MV-4-11 (cell line): Measurements from ENCODE around the gene CCL5.
"Not testable (repeated sequence)": the region's sequence is repeated elsewhere in the genome, so short reads cannot be mapped to it uniquely, and the experiment has no call there.

ENCODE experiments used
- DNase-seq: peaks from one replicate; lab custom pipeline; 2025; lab: John Stamatoyannopoulos, UW

CCL5 gene

DNA sequence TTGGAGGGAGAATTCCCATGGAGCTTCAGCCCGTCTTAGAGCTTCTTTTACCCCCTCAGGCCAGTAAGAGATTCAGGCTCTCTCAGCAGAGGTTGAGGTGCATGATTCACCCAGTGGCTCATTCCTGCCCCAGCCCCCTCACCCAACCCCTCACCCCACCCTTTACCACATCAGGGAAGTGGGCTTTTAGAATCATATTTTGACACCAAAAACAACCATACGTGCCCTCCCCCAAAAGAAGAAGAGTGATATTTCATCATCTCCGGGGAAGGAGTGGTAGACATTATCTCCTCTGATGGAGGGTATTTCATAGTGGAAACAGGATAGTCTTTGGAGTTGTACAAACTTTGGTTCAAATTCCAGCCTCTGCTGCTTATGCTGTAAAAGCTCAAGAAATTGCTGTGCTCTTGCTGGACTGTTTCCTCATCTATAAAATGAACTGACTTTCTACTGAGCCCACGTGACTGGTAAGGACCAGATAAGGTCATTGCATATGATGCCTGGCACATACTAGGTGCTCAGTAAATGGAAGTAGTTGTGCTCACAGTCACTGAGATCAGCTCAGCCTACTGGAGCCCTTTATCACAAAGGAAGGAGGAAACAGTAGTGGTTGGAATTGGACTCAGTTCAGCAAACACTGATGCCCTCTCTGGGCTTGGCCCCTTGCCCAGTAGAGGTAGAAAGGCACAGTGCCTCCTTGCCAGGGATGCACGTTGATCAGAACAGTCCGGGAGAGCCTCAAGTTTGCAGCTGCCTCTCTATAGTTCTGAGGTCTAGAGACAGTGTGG lies 18.3 kb upstream of the CCL5 start:
- DNase-seq: peak; percentile 89

DNA sequence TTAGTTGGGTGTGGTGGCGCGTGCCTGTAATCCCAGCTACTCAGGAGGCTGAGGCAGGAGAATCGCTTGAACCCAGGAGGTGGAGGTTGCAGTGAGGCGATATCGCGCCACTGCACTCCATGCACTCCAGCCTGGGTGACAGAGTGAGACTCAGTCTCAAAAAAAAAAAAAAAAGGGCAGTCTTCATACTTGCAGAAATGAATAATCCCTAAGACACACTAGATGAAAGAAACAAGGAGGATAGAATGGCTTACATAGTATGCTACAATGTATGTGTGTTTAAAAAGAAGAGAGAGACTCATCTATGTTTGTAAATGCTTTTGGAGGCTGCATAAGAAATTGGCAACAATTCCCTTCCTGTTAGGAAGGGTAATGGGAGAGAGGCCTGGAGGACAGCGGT lies 17.6 kb upstream of the CCL5 start:
- not testable (repeated sequence) for DNase-seq

DNA sequence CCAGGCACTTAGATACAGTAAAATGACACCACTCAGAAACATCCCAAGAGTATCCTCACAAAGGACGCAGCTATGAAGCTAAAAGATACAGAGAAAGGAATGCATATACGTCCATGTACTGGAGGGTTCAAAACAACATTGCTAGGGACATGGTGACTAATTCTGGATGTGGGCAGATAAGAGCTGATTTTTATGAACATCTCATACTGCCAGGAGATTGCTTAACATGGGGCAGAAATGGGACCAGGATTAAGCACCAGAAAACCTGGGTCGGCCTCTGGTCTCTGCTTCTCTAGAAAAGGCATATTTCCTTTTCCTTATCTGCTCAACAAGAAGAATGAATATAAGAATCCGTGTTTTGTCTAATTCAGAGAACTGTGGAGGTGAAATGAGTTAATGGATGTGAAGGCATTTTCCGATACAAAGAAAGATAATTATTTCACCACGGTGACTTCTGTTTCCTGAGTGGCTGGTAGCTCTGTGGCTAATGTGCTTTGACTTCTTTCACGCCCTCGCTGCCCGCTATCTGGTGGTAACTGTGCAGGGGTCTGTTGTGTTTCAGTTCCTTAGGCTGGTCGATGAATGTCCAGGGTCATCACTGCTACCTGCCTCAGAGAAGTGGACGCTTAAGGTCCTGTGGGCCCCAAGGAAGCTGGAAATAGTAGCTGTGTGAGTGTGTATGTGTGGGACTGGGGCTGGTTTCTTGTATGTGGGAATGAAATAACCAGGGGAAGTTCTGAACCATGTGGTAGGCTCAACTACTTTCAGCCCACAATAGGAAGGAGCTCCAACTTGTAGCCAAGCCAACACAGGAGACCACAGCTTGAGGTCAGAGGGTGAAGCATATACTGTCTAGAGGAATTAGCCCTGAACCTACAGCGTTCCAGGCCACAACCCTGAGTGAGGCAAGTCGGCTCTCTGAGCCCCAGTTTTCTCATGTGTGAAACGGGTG lies 15.8 kb upstream of the CCL5 start:
- DNase-seq: peak; percentile 99

DNA sequence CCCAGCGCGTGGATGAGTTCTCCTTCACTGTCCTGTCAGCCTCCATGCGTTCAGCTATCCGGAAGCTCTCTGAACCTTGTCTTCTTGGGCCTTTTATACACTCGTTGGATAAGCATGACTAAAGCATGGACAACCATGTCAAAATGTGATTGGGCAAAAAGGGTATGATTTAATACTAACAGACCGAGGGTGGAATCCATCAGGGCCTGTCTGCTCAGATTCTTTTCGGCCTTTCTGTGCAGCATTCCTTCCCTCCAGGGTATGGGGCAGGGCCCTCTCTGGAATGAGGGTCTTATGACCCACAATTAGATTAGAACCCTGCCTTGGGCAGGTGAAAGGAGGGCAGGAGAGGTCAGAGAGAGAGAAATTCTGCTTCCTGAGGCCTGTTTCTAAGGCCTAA lies 14.0 kb upstream of the CCL5 start:
- DNase-seq: no peak

DNA sequence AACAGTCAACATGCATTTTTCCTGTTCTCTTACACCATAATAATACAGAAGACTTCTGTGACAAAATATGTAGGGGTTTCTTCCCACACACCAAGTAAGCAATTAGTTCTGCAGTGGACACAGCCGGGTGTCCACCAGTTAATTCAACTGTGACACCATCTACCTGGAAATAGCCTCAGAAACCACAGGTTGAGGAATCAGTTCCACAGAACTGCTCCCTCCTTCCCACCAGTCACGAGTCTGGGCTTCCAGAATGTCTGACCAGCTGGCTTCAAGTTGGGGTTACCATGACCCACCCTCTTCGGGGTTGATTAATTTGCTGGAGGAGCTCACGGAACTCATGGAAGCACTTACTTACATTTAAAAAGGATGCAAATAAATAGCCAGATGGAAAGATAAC lies 13.6 kb upstream of the CCL5 start:
- no peak for DNase-seq

DNA sequence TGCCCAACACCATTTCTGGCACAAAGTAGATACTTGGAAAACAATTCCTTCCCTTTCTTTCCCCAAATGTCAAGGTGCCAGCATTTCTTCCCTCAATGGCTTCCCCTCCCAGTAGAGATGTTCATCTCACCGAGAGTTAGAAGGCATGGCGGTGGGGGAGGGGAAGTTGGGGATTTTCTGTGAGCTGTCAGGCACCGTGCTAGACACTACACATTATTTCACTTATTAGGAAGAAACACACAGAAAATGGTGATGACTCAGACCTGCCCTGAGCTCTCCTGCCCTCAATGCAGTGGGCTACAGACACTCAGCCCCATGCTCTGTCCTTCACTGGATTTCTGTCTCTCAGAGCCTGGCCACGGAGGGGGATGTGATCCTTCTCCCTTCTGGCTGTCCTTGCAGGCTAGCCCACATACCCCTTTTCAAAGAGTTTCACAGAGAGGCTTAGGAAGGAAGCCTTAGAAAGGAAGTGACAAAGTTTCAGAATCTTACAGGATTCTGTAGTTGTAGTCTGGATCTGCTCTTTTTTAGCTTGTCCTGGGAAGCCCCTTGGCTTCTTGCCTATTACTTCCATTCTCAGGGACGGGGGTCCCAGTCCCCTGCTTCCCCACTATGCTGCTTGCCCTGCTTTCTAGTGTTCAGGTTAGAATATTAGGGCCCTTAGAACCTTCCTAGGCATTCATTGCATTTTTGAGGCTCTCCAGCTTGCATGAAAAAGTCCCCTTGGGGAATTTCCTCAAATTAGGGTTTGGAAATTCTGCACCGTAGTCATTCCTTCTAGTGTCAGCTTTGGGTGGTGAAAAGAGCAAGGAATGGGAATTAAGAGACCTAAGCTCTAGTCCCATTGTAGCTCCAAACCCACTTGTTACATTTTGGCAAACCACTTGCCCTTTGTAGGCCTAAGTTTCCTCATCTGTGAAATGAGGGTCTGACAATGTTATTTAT lies 12.2 kb upstream of the CCL5 start:
- peak; percentile 80 for DNase-seq

DNA sequence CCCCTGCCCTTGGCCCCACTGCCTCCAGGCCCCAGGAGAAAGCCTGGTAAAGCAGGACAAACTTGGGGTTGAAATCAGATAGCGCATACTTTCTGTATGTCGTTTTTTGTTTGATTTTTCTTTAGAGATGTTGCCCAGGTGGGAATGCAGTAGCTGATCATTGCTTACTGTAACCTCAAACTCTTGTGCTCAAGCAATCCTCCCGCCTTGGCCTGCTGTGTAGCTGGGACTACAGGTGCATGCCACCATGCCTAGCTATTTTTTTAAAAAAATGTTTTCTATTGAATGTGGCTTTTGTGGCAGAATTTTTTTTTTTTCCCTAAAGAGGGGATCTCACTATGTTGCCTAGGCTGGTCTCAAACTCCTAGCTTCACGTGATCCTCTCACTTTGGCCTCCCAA lies 11.1 kb upstream of the CCL5 start:
- DNase-seq: no peak

DNA sequence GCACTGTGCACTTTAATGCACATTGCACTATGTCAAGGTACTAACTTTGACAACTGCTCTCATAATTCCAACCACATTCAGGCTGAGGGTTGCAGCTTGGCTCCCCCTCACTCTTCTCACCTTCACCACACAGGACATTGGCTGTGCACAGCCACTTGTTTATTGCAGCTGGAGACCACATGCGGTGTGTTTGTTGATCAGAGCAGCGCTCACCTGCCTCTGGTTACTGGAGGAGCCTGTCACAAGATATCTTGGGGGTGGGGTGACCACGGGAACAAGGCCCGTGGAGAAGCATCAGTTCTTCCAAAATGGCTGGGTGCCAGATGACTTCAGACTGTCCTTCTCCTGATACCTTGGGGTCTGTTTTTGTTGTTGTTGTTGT lies 10.6 kb upstream of the CCL5 start:
- DNase-seq: no peak

DNA sequence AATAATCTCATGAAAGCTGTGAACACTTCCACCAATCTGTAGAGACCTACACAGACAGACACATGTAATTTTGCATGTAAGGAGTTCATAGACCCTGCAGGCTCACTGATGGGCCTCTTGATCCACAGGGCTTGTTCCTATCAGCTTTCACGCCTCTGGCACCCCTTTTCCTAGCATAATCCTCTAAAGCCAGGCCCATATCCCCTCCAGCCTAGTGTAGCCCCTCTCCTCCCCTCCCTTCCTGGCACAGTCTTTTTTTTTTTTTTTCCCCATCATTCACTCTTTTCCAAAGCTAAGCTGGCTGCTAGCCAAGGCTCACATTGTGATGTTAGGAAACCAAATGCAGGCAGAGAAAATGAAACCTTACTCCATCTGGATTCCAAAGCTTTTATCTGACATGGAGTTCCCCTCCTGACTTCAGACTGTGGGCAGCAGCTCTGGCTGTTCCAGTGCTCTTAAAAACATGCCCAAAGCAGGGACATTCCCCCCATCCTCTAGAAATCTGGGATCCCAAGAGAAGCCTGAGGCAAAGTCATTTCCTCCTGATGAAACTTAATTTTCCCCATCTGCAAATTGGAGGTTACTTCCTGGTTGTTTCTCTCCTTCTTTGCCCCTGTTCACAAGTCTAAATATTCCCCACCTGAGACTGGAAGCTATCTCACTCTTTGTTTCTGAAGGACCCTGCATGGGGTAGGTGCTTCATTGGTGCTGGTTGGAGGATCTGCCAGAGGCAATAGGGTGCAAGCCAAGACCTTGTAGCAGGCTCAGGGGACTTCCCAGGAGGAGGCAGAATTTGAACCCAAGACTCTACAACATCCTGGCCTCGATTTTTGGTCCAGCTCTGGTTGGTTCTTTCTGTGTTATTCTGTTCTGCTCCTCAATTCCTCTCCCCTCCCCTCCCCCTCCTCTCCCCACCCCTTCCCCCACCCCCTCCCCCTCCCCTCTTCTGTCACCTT lies 9.9 kb upstream of the CCL5 start:
- DNase-seq: no peak

DNA sequence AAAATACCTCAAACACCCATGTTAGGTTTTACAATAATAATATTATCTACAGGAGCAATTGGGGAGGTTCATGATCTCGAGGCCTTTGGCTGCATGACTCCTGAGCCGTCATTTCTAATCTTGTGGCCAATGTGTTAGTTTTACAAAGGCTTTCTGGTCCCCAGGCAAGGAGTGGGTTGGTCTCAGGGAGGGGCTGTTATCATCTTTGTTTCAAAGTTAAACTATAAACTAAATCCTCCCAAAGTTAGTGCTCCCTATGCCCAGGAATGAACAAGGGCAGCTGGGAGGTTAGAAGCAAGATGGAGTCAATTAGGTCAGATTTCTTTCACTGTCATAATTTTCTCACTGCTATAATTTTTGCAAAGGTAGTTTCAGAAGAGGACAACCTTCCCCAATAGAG lies 9.1 kb upstream of the CCL5 start:
- DNase-seq: no peak

DNA sequence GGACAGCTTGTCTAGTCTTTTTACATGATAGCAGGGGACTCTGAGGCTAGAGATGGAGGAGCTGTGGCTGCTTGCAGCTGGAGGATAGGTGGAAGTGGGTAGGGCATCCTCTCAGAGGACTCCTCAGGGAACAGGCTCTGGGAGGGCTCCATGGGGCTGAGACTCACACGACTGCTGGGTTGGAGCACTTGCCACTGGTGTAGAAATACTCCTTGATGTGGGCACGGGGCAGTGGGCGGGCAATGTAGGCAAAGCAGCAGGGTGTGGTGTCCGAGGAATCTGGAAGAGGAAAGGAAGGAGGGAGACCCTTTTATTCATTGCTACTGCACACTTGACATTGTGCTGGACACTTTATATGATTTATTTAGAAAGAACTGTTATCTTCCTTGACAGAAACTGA lies 1.8 kb downstream of the CCL5 start:
- DNase-seq: no peak

DNA sequence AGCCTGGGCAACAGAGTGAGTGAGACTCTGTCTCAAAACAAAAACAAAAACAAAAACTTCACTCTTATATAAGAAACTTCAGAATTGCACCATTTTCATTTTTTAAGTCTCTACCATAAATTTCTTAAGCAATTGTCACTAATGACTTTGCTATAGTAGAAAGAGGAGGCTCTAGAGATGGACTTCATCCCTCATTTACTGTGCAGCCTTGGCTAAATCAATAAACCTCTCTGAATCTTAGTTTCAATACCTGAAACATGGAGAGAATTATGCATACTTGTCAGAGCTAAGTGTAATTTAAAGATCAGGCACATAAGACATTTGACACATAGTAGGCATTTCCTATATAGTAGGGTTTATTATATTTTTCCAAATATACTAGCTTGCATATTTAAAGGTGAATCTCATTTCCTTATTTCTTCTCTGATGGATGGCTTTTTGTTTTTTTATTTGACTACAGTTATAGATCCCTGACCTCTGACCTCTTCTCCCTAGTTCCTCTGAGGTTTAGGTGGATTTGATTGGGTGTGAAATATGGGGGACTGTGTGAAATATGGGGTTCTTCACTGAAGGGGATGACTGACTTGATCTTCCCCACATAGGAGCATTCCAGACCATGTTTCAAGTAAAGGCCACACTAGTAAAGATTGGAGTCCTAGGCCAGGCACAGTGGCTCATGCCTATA lies 2.7 kb downstream of the CCL5 start:
- DNase-seq: no peak

DNA sequence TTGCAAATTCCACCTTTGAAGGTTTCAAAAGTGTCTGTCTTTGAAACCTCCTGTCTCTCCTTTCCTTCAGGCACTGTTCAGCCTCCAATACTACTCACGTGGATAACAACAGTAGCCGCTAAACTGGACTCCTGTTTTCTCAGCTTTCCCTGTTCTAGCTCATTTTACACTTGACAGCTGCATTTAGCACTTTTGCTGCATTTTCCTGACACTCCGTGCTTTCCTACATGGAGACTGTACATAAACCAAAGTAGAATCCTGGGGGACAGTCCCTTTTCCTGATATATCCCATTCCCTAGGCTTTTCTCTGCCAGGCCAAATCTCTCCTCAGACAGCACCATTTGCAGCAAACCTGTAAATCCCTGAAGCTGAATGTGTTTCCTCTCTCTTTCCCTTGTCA lies 3.6 kb downstream of the CCL5 start:
- DNase-seq: no peak

DNA sequence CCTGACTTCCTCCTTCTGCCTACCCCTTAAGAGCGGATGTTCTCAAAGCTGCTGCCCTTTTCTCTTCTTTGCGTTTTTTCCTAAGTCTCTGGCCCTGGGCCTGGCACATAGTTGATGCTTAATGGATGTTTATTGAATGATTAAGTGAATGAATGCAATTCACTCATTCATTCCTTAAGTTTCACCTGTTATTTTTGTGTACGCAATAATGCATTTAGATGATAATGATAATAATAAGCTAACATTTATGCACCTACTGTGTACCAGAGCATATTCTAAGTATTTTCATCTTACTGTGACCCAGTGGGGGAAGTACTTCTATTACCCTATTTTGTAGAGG lies 4.4 kb downstream of the CCL5 start:
- no peak for DNase-seq

DNA sequence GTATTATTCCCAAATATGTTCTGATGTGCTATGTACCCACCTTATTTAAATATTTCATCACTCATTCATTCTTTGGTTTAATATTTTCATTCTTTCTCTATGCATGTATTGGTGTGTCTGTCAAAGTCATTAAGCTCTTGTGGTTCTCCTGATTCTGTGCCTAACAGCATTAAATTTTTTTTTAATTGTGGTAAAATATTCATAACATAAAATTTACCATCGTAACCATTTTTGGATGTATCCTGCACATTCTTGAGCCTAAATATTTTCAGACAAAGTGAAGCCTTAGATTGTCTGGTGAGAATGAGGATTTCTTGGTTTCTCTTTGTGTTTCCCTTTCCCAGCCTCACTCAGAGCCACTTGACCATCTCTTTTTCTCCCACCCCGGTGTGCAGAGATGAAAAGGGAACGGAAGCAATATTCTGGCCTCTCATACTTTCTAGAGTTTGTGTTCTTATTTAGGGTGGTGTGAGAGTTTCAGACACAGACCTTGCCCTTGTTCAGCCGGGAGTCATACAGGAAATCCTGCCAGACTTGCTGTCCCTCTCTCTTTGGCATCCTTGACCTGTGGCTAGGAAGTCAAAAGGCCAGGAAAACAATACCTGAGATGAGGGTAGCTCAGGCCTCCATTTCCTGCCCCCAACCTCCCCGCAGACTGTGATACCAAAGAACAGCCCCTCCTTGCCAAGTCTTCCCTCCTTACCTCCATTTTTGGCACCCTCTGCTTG lies 4.9 kb downstream of the CCL5 start:
- no peak for DNase-seq

DNA sequence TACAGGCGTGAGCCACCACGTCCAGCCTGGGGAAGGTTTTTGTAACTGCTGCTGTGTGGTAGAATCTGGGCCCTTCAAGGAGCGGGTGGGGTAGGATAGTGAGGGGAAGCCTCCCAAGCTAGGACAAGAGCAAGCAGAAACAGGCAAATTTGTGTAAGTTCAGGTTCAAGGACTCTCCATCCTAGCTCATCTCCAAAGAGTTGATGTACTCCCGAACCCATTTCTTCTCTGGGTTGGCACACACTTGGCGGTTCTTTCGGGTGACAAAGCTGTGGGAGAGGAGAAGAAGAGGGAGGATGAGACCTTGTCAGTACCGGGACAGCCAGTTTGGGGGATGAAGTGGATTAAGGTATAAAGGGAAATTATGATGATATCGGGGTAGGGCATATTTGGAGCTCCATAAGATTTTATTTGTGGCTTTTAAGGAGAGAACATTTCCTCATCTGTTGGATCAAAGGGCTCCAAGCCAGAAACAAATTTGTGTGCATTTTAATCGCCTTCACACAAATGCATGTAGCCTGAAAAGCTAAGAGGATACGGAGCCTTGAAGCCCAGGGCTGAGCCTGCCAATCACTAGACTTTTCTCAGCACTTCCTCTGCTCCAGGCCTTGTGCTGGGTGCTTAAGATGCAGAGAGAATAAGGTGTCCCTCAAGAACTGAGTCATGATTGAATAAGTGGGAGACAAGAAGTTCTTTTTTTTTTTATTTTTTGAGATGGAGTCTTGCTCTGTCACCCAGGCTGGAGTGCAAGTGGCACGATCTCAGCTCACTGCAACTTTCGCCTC lies 7.8 kb downstream of the CCL5 start:
- no peak for DNase-seq

DNA sequence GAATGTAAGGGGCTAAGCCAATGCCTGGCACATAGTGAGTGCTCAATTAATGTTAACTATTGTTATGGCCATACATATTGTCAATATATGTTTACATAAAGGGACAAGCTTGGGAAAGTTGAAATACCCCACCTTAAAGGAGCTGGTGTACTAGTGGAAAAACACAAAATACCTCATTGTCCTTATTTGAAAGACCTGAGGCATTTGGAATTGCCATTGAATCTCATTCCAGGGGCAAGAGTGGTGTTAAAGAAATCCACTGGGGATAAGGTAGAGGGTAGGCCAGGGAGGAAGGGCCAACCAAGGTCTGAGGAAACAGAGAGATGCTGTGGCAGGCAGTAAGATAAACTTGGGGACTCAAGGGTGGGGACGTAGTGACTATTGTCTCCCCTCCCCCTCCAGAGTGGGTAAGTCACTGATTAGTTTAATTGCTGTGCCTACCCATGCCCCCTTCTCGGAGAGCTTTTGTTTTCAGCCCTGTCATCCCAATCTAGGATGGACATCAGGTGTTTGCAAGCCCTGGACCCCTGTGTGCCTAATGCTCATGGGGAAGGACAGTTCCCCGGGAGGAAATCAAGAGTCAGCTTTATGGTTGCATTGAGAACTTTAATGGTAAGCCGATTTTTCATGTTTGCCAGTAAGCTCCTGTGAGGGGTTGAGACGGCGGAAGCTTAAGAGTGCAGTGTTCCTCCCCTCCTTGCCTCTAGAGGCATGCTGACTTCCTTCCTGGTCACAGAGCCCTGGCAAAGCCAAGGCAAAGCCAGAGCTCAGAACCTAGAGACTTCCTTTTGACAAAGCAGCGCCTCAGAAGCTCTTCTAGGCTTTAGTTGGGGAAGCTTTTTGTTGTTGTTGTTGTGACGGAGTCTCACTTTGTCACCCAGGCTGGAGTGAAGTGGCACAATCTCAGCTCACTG lies 9.0 kb downstream of the CCL5 start:
- DNase-seq: peak; percentile 20

DNA sequence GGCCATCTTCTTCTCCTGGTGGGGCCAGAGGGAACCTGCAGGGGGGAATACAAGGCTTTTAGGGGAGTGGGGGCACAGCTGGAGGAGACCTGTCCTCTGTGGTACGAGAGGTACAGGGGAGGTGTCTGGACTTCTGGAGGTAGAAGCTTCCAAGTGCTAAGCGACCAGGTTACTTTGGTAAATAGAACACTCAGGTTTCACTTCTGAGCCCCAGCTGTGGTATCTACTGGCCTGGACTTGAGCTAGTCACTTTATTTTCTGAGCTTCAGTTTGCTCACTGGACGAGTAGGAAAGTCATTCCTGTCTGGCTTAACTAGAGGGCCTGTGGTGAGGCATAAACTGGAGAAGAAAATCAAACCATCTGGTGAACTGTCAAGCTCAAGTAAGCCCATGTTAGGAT lies 11.4 kb downstream of the CCL5 start, which contains the start of gene HEATR9:
Gene HEATR9, minus strand, starts transcription at position 155 of the 400 bp plus-strand sequence. Its CDS starts 149 bp downstream, at position 6.
- no peak for DNase-seq
